HG02970 (cell line): ENCODE data around the gene ETS1.

Experiments used
- ATAC-seq: cut with Tn5 transposase; IDR thresholded peaks from one replicate; pipeline ENCODE4 v1.9.1; 2021; ENCODE audit warnings: mild to moderate bottlenecking, moderate library complexity, moderate number of reproducible peaks; ENCODE audit not compliant: unreplicated experiment, low FRiP score

The ETS1 gene

GRCh38 chr11:128619540-128620308 lies 32.4 kb upstream of the ETS1 start:
- ATAC-seq = no peak

- ATAC-seq = no peak
Observed at GRCh38 chr11:128619007-128619406, 31.6 kb upstream of the ETS1 start.

- ATAC-seq = no peak
Observed at GRCh38 chr11:128618603-128619002, 31.2 kb upstream of the ETS1 start.

GRCh38 chr11:128616161-128616560 lies 28.8 kb upstream of the ETS1 start:
- no peak for ATAC-seq

- ATAC-seq = no peak
Observed at GRCh38 chr11:128615612-128616011, 28.3 kb upstream of the ETS1 start.

GRCh38 chr11:128615076-128615475 lies 27.7 kb upstream of the ETS1 start:
- ATAC-seq = no peak

GRCh38 chr11:128614026-128614425 lies 26.7 kb upstream of the ETS1 start:
- no peak for ATAC-seq

- ATAC-seq = no peak
Observed at GRCh38 chr11:128613300-128613995, 26.1 kb upstream of the ETS1 start.

- ATAC-seq = peak; percentile 88
Observed at GRCh38 chr11:128610721-128611617, 23.6 kb upstream of the ETS1 start.

- ATAC-seq = no peak
Observed at GRCh38 chr11:128609785-128610184, 22.4 kb upstream of the ETS1 start.

GRCh38 chr11:128608746-128609407 lies 21.5 kb upstream of the ETS1 start:
- ATAC-seq = no peak

- no peak for ATAC-seq
Observed at GRCh38 chr11:128607819-128608218, 20.5 kb upstream of the ETS1 start.

GRCh38 chr11:128604723-128605122 lies 17.4 kb upstream of the ETS1 start:
- ATAC-seq = no peak

GRCh38 chr11:128603752-128604414 lies 16.5 kb upstream of the ETS1 start:
- no peak for ATAC-seq

- no peak for ATAC-seq
Observed at GRCh38 chr11:128603003-128603696, 15.8 kb upstream of the ETS1 start.

- no peak for ATAC-seq
Observed at GRCh38 chr11:128599729-128600128, 12.4 kb upstream of the ETS1 start.

- no peak for ATAC-seq
Observed at GRCh38 chr11:128598506-128599150, 11.3 kb upstream of the ETS1 start.

- no peak for ATAC-seq
Observed at GRCh38 chr11:128598096-128598495, 10.7 kb upstream of the ETS1 start.

GRCh38 chr11:128597209-128597608 lies 9.9 kb upstream of the ETS1 start:
- no peak for ATAC-seq
